SIG-M5 (cell line): ENCODE data around the gene SUV39H2.
"Not testable (repeated sequence)": the region's sequence is repeated elsewhere in the genome, so short reads cannot be mapped to it uniquely, and the experiment has no call there.

Source experiments
- DNase-seq: peaks from one replicate; lab custom pipeline; 2025; lab: John Stamatoyannopoulos, UW

Gene SUV39H2

DNA sequence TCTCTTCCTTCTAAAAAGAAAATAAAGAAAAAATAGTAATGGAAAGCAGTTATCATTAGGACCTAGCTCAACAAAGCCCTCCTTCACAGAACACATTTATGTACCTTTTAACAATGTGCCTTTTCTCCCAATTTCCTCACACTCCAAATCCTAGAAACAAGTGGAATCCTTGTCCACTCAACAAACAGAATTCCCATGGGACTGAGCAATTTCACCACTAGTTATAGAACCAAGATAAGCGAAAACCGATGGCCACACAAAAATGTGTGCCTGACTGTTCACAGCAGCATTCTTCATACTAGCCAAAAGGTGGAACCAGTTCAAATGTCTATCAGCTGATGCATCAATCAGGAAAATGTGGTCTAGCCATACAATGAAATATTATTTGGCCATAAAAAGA is 57.9 kb downstream of the SUV39H2 start:
- DNase-seq: no peak

DNA sequence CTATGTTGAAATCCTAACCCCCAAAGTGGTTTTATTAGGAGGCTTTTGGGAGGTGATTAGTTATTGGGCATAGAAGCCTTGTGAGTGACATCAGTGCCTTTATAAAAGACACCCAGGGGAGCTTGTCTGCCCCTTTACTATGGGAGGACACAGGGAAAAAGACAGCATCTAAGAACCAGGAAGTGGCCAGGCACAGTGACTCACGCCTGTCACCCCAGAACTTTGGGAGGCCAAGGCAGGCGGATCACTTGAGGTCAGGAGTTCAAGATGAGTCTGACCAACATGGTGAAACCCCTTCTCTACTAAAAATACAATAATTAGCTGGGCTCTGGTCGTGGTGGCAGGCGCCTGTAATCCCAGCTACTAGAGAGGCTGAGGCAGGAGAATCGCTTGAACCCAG is 60.3 kb downstream of the SUV39H2 start:
- not testable (repeated sequence) for DNase-seq

DNA sequence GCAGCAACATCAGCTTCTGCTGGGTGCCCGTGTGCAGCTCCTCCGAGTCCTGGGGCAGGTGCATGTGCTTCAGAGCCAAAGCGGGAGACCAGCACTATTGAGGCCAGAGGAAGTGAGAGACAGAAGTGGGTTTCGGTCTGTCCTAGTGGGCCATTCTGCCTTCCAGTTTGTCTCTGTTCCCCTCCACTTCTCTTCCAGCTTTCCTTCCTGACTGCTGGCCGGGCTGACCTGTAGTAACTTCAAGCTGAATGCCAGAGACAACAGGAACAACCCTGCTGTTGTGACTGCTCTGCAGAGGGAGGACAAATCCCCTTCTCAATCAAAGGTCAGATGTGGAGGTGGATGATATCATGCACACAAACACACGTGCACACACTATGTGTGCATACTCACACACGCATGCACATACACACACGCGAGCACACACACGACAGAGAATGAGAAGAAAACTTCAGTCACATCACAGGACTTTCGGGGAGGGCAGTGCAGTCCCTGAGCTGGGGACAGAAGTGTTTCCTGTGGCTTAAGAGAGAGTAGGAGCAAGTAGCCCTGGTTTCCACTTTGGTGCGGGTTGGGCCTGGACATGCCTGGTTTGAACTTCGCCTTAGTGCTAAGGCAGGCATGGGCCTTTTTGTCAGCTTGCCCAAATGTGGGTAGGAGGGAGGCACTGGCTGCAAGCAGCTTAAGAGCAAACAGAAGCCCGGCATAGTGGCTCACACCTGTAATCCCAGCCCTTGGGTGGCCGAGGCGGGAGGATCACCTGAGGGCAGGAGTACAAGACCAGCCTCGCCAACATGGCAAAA is 63.7 kb downstream of the SUV39H2 start:
- DNase-seq: not testable (repeated sequence)

DNA sequence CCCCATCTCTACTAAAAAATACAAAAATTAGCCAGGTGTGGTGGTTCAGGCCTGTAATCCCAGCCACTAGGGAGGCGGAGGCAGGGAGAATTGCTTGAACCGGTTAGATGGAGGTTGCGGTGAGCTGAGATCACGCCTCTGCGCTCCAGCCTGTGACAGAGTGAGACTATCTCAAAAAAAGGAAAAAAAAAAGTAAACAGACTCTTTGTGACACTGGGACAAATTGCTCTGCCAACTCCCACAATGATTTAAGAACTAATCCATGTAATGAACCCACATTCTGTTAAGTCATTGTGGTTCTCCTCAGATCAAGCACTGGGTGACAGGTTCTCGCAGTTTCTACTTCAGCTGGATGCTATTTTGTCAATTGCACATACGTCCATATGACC is 64.3 kb downstream of the SUV39H2 start:
- not testable (repeated sequence) for DNase-seq

DNA sequence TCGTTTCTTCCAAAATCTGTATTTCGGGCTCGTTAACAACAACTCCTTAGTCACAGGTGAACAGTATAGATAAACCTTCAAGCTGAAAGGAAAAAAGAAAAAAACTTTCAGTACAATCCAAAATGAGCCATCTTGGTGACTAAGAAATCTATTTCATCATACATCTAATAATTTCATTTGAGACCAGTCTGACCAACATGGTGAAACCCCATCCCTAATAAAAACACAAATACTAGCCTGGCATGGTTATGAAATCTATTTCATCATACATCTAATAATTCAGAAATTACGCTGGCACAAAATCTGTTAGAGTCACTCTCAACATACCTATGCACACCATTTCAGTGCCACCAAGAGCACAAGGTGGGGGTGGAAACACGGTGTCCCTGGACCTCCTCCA is 66.4 kb downstream of the SUV39H2 start:
- DNase-seq: no peak

DNA sequence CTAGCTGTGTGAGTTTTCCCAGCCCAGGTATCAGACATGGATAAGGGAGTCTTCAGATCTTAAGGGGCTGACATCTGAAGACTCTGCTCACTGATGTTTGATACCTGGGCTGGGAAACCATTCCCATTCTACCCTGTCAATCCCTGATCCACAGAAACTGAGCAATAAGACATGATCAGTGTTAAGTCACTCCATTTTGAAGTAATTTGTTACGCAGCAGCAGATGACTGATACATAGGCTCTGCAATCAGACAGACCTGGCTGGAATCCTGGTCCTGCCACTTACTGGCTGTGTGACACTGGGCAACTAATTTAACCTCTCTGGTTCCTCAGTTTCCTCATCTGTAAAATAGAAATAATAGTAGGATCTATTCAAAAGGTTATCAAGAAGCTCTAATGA is 68.6 kb downstream of the SUV39H2 start:
- no peak for DNase-seq

DNA sequence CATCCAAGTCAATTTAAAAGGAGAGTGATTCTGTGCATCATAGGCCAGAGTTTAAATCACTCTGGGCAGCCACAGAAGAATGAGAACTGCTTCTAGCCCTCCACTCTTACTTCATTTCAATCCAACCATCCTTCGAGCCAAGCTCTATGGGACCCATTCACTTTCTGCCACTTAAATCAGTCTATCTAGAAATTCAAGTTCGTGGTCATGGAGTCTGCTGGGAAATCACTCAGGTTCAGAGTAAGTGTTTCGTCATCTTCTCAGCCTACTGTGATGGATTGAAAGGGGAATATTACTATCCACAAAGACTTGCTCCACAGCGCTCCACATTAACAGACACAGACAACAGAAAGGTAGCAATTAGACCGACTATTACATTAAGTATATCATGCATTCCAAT is 70.6 kb downstream of the SUV39H2 start:
- DNase-seq: no peak

DNA sequence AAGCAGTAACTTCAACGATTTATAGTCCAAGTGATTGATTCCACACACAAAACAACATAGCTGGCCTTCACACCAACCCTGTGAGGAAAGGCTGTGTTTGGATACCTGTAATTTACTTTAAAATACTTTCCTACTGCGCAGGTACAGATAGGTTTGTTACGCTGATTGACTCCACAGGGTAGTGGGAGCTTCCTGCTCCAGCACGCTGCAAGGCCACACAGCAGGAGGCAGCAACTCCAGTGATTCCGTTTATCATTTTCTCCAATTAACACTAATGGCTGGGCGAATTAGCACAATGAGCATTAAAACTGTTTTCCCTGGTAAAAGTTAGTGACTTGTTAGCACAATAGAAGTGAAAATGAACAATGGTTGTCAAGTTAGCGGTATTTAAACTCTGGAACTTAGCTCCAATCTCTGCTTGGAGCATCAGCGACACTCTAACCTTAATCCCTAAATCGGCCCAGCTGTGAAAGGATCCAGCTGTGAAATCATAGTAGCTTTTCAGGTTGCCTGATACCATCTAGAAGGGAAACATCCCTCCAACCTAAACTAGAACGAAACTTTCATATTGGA is 74.3 kb downstream of the SUV39H2 start:
- no peak for DNase-seq

DNA sequence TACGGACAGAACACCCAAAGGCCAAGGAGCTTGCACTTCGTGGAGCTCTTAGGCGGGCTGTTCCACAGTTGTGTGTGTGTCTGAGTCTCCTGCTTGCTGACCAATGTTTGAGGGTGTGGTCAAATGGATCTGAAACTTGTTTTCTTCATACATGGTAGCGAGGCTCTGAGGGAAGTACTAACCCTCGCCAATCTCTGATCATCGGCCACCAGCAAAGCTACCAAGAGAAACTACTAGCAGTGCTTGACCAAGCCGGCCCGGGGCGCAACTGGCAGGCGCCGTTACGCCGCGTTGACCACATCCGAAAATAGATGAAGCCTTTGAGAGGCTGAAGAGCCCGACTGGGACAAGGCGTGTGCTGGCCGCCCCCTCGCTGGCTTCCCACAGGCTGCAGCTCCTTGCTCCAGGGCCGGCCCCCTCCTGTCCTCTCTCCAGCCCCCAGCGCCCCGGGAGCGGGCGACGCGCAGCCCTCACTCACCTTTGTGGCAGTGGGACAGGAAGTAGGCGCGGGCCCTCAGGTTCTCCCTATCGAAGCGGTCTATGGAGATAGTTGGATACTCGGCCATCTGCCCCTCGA is 74.8 kb downstream of the SUV39H2 start:
- DNase-seq: no peak
